Activated CD8-positive, alpha-beta memory T cell treated with anti-CD3 and anti-CD28 coated beads for 36 hours (primary cell): ENCODE measurements around the gene MRM2. TPM values are rescaled to one million over a fixed set of nuclear protein-coding genes. Genes with fewer than 3 reads are reported as not detected.
"Not testable (repeated sequence)": the region's sequence is repeated elsewhere in the genome, so short reads cannot be mapped to it uniquely, and the experiment has no call there.

Experiments
- CTCF ChIA-PET: fragments of 350-600 bp; sonication (Branson Sonifier 250); formaldehyde crosslinking; loops from one replicate; lab custom pipeline; 2021; ENCODE audit warnings: antibody characterized with exemption; lab: Charles Lee
- POLR2A ChIA-PET: fragments of 350-600 bp; sonication (Branson Sonifier 250); formaldehyde crosslinking; loops from one replicate; lab custom pipeline; 2021; ENCODE audit warnings: antibody characterized with exemption; lab: Charles Lee
- total RNA-seq, 2 experiments: library from RNA; stranded (reverse); gene quantifications; one replicate each; pipeline ENCODE4 v1.2.3, GENCODE V29; 2021

MRM2 gene
- total RNA-seq, 2 experiments from 2014 or later, result 49.1 to 53.5 TPM

DNA sequence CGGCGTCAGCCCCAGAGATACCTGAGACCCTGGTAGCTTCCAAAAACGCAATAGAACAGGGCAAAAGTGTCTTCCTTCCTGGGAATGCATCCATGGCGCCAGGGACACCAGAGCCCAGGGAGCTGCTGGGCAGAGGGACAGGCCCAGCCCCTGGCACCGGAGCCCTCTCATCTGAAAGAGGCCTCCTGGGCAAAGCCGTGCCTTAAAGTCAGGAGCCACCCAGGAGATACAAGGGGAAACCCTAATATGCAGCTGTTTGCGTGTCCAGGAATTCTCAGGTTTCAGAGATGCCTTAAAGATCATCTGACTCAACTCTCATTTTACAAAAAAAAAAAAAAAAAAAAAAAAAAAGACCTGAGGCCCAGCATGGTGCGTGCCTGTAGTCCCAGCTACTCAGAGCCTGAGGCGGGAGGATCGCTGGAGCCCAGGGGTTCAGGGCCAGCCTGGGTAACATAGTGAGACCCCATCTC lies 28.0 kb upstream of the MRM2 start:
- CTCF ChIA-PET, result interaction anchor here (1.0 kb wide), 1 partner anchor 19 kb away, joined by 3 read pairs; no protein-coding TSS in a partner anchor
- POLR2A ChIA-PET, result no interaction called here

DNA sequence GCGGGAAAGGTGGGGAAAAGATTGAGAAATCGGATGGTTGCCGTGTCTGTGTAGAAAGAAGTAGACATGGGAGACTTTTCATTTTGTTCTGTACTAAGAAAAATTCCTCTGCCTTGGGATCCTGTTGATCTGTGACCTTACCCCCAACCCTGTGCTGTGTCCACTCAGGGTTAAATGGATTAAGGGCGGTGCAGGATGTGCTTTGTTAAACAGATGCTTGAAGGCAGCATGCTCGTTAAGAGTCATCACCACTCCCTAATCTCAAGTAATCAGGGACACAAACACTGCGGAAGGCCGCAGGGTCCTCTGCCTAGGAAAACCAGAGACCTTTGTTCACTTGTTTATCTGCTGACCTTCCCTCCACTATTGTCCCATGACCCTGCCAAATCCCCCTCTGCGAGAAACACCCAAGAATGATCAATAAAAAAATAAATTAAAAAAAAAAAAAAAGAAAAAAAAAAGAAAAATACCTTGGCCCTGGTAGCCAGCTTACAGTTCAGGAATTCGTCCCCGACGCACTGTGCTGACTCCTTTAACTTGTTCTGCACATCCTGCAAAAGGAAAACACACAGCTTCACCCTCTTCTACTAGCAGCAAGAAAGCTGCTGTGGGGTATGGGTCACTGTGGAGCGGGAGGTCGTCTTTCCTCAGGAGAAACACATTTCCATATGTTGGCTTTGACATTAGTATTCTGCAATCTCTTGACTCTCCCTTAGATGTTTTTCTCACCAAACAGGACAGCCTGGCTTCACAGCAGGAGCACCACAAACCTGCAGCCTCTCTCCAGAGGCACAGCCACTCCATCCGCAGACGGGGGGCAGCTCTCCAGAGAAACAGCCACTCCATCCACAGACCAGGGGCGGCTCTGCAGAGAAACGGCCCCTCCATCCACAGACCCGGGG lies 27.3 kb upstream of the MRM2 start:
- CTCF ChIA-PET, POLR2A ChIA-PET: not testable (repeated sequence)

DNA sequence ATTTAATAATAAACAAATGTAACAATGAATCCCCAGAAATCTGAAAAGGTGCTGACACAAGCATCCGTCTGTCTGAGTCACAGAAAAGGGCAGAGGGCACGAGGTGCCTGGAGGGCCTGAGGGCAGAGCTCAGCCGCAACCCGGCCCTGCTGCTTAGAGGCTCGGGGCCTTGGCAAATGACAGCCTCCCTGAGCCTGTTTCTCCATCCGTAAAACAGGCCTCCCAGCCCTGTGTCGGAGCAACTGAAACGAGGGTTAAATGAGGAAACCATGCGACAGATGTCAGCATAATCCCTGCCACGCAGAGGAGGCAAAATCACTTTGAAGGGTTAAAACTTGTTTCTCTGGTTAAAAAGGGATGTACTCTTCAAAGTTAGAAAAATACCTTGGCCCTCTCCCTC lies 24.9 kb upstream of the MRM2 start:
- ChIA-PET POLR2A (no interaction called here), CTCF (no interaction called here)

DNA sequence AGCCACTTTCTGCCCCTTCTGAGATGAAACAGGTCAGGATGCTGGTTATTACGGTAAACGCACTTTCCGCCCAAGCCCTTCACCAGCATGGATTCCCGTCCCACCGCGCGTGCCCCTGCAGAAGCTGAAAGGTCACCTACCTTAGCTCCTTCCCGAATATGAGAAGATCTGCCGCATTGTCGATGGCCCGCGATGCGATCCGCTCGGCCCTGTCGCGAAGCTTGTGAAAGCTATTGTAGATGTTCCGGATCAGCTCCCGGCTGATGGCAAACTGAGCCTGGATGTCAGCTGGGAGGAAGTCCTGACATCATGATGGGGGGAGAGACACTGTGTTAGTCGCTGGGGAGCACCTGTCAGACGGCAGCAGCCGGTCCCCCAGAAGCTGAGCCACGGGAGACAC lies 22.2 kb upstream of the MRM2 start:
- ChIA-PET POLR2A (no interaction called here), CTCF (no interaction called here)

DNA sequence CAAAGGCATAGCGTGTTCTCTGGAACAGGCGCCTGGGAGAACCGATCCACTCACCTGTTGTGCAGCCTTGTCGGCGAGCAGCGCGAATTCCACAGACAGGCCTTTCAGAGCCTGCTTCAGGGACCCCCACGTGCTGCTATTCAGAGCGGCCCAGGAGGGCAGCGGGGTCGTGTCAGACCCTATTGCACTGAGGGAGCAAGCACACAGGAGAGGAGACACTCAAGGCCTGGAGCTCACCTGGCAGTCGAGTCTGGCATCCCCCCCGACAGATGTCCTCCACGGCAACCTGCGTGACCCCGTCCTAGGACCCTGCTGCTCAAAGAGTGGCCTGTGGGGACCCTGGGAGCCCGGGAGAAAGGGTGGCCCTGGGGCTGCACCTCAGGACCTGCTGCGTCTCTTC lies 21.2 kb upstream of the MRM2 start:
- ChIA-PET POLR2A (no interaction called here), CTCF (no interaction called here)

DNA sequence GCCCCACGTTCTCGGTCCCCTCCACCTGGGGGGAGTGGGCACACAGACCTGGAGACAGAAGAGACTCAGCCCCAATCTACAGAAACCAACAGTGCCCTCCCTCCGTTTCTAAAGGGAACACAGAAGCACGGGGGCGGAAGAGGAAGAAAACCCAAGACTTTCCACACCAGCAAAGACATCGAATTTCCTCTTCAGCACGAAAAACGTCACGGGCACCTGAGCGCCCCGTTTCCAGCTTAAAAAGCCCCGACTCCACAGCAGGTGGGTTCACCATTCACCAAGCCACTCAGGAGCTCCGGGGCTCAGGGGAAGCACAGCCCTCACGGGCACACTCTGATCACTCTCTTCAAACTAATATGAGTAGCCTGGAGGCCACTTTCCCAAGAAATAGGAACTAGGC lies 19.6 kb upstream of the MRM2 start:
- POLR2A ChIA-PET, result no interaction called here
- CTCF ChIA-PET, result interaction anchor here (1.4 kb wide), 1 partner anchor 19 kb away, joined by 3 read pairs; the partner anchor contains the start of genes MRM2 and NUDT1

DNA sequence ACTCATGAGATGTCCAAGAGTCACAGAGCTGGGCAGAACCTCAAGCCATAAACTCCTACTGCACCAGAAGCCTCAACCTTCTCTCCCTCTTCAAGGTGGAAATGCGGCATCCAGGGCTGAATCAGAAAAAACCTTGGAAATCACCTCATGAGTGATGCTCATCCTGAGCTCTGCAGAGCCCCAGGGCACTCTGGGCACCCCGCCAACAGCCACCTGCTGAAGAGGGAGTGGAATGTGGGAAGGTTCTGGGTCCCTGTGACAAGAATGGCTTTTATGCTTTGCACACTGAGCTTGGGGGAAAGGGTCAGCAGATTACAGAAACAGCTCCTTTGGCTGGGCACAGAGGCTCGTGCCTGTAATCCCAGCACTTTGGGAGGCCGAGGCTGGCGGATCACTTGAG lies 18.8 kb upstream of the MRM2 start:
- ChIA-PET CTCF (interaction anchor here (1.4 kb wide), 1 partner anchor 18 kb away, joined by 3 read pairs; the partner anchor contains the start of genes MRM2 and NUDT1), POLR2A (no interaction called here)

DNA sequence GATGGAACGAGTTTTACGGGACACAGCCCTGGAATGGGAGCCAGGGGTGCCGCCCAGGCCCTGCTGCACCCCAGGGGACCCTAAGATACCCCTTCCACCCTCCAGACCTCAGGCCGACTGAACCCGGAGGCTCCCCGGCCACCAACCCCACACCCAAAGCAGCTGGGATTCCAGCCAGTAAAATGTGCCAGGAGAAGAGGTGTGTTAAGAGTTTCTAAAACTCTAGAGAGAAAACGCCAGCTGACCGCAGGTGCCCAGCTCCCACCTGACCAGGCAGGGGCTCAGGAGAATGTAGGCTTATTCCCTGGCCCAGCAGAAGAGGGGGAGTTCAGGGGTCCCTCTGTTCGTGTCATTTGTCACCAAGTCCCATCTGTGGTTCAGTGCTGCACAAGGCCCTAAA lies 17.5 kb upstream of the MRM2 start:
- CTCF ChIA-PET, result interaction anchor here (0.6 kb wide), 1 partner anchor 87 kb away, joined by 3 read pairs; no protein-coding TSS in a partner anchor
- POLR2A ChIA-PET, result interaction anchor here (0.9 kb wide), 1 partner anchor 14 kb away, joined by 3 read pairs; no protein-coding TSS in a partner anchor

DNA sequence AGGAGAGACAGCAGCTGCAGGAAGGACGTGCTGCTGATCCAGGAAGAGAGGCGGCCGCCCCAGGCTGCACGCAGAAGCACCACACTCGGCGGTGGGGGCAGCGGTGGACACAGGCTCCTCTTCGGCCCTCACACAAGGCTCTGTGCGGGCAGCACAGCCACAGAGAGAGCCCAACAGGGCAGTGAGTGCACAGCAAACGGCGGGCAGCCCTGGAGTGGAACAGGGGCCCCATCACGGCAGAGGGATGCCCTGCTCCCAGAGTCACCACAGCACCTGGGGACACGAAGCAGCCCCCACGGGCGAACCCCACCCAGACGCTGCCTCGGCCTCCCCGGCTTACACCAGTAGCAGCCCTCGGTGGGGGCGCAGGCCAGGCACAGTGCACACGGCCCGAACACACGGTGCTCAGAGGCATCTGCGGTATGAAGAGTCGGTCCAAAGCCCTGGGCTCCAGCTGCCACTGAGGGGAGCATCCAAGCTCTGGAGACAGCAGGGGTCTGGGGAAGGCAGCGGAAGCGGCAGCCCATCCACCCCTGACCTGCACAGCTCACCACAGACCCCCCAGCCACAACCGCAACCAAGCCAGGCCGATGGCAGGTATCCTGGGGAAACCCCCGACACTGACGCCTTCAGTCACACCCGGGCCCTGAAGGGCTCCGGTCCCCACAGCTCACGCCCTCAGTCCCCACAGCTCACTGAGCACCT lies 16.8 kb upstream of the MRM2 start:
- ChIA-PET CTCF (interaction anchor here (0.6 kb wide), 1 partner anchor 88 kb away, joined by 3 read pairs; no protein-coding TSS in a partner anchor), POLR2A (interaction anchor here (0.9 kb wide), 1 partner anchor 14 kb away, joined by 3 read pairs; no protein-coding TSS in a partner anchor)

DNA sequence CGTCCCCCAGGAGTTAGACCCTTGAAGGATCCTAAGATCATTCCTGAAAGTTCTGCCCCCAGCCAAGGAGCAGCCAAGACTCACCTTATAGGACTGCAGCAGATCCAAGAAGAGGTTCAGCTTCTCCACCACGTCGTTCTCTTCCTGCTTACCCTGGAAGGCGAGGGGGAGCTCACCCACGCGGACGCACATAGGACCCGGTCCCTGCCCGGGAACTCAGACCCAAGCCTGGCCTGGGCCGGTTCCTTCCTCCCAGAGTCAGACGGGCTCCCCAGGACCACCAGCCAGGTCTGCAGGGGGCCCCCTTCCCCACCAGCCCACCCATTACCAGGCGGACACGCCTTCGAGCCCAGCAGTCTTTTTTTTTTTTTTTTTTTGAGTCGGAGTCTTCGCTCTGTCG lies 15.6 kb upstream of the MRM2 start:
- POLR2A ChIA-PET, result no interaction called here
- CTCF ChIA-PET, result no interaction called here

DNA sequence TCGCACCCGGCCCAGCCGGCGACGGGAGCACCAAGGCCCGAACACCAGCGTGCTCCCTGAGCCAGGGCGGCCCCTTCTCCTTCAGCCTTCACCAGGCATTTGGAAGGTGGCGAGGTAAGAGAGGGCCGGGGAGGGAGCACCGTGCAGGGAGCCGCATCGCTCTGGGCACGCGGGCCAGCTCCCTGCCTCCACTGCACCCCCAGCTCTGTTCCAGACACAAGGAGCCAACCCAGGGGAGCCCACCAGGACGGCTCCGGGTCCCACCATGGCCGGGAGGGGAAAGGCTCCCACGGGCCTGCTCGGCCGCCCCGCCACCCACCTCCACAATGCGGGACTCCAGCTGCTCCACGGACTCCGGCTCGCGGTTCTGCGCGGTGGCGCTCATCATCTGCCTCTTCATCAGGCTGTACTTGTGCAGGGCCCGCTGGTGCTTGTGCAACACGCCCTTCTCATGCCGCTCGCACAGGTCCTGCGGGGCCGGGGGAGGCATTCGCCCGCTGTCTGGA lies 15.1 kb upstream of the MRM2 start:
- CTCF ChIA-PET, result no interaction called here
- POLR2A ChIA-PET, result no interaction called here

DNA sequence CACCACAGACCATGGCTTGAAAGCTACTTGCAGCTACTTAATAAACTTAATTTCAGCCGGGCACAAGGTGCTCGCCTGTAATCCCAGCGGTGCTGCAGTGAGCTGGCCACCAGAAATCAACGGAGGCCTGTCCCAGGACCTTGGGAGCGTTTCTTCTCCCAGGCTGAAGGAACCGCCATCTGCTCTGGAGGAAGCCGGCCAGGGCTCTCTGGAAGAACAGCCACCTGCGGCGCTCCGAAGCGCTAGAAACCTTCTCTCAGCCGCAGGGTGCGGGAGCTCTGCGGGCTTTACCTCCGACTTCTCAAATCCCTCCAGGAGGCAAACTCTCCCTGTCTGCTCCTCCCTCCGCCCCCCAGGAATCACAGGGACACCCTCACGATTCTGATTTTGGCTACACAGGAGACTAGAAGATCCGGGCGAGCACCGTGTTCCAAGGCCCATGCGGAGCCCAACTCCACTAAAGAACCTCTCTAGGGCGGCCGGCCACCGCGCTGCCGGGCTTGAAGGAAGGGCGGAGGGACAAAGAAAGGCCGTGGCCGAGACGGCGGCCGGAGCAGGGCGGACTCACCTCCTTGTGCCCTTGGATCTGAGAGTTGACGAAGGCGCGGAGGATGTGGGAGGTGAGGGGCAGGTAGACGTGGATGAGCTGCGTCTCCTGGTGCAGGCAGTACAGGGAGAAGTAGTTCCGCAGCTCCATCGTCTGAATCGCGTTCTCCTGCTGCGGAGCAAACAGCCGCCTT lies 14.5 kb upstream of the MRM2 start:
- POLR2A ChIA-PET, result no interaction called here

DNA sequence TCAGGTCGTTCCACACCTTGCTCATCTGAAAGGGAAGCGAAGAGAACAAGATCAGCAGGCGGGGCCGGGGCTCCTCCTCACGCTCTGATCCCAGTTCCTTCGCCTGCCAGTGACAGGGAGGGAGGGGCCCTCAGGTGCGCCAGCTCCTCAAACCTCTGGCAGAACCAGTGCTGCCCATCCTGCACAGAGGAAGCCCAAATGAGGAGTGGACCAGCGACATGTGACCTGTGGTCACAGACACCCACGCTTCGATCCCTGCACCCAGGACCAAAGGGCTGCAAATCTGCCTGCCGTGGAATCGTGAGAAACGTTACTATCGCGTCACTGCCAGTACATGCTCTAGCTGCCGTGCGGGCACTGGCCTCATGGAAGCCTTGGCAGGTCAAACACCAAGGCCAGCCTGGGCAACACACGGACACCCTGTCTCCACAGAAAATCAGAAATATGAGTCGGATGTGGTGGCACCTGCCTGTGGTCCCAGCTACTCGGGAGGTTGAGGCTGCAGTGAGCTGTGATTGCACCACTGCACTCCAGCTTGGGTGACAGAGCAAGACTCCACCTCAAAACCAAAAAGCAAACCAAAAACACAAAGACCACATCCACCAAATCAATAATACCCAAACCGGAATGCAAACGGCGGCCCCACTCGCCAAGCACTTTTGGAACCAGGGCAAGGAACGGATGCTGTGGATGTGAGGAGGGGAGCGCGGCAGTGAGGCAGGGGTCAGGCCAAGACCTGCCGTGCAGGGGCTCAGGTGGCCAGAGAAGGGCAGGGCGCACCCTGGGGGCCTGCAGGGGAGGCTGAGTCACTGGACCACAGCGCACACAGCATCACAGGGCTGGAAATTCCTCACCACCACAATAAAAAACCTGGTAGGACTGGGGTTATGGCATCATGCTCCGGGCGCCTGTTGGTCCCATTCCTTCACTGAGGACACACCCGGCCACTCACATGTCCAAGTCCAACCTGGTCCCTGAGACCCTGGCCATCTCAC lies 13.4 kb upstream of the MRM2 start:
- ChIA-PET POLR2A (no interaction called here), CTCF (interaction anchor here (1.3 to 1.6 kb wide), 2 partner anchors 92 to 213 kb away, joined by 3 read pairs; no protein-coding TSS in a partner anchor)

More for the DNA sequence above, 14.5 kb upstream of the MRM2 start:
- CTCF ChIA-PET, result interaction anchor here (1.6 kb wide), 1 partner anchor 91 kb away, joined by 3 read pairs; no protein-coding TSS in a partner anchor

DNA sequence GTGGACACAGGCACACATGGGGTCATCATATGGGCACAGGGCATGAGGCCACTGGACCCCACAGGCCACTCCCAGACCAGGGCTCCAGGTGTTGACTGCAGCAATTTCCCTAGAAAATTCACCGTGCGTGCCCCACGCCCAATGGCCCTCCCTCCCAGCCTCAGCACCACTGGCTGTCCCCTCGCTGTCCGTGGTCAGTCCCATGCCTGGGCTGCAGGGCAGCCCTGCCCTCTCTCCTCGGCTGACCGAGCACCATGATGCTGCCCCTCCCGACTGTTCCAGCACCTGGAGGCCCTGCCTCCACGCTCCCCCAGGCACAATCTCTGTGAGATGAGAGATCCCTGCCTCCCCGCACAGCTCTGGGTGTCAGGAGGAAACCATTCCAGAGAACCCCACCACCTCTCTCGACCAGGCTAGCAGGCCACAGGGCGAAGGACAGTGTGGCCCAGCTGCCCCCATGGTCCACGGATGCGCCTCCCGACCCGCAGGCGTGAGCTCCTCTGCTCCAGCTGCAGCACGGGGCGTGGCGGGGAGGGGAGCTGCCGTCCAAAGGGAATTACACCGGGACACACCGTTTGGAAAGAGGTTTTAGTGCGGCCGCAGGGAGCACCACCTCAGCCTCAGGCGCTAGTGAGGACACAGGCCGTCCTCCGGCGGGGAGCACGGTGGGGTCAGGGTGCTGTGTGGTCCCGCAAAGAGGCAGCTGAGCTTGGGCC lies 12.6 kb upstream of the MRM2 start:
- ChIA-PET CTCF (interaction anchor here (1.3 kb wide), 1 partner anchor 214 kb away, joined by 3 read pairs; no protein-coding TSS in a partner anchor), POLR2A (no interaction called here)

DNA sequence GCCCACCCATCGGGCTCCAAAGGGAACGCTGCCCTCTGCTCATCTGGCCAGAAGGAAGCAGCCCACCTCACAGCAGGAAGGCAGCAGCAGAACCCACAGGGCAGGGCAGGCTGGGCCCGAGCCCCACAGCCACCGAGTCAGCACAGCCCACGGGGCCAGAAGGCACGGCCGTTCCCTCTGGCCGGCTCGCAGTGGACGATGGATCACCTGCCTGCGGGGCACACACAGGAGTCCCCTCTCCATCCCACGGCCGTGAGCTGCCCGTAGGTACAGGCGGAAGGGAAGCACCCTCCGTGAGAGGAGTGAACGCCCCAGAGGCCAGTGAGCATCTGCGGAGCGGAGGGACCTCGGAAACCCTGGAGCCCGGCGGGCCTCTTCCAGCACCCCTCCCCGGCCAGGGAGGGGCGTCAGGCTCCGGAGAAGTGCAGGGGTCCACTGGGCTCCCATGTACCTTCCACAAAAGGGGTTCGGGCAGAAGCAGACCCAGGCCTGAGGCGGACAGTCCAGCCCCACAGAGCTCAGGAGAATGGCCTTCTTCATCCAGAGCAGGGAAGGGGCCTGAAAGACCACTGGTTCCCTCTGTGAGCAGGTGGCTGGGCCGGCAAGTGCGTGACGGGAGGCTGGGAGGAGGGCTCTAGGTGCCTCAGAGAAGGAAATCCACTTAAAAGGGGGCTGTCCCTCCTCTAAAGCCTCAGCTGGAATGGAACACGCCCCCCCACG lies 11.7 kb upstream of the MRM2 start:
- CTCF ChIA-PET, result no interaction called here

DNA sequence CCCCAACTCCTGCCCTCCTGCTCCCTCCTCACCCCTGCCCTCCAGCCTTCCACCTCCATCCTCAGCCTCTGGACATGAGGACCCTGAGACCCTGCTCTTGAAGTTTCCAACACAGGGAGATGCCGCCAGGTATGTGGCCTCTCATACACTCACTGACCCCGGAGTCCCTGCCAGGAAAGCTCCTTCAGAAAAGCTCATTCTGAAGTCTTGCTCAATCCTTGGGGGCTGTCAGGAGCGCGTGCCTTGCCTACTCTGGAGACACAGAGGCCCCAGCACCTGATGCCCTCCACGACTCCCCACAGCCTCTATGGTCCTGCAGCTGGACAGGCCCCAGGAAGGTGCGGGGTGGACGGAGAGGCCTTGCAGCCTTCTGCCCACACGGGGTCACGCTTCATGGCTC lies 11.0 kb upstream of the MRM2 start:
- CTCF ChIA-PET, result no interaction called here
- POLR2A ChIA-PET, result no interaction called here

More for the DNA sequence above, 11.7 kb upstream of the MRM2 start:
- POLR2A ChIA-PET, result no interaction called here
